GM18873 (cell line): ENCODE data around the gene MACIR.
"Not testable (repeated sequence)": the region's sequence is repeated elsewhere in the genome, so short reads cannot be mapped to it uniquely, and the experiment has no call there.

Source experiments
- ATAC-seq: cut with Tn5 transposase; IDR thresholded peaks from one replicate; pipeline ENCODE4 v1.9.1; 2021; ENCODE audit warnings: mild to moderate bottlenecking, moderate library complexity, moderate number of reproducible peaks; ENCODE audit not compliant: unreplicated experiment, low FRiP score

Gene MACIR, protein sequence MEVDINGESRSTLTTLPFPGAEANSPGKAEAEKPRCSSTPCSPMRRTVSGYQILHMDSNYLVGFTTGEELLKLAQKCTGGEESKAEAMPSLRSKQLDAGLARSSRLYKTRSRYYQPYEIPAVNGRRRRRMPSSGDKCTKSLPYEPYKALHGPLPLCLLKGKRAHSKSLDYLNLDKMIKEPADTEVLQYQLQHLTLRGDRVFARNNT

DNA sequence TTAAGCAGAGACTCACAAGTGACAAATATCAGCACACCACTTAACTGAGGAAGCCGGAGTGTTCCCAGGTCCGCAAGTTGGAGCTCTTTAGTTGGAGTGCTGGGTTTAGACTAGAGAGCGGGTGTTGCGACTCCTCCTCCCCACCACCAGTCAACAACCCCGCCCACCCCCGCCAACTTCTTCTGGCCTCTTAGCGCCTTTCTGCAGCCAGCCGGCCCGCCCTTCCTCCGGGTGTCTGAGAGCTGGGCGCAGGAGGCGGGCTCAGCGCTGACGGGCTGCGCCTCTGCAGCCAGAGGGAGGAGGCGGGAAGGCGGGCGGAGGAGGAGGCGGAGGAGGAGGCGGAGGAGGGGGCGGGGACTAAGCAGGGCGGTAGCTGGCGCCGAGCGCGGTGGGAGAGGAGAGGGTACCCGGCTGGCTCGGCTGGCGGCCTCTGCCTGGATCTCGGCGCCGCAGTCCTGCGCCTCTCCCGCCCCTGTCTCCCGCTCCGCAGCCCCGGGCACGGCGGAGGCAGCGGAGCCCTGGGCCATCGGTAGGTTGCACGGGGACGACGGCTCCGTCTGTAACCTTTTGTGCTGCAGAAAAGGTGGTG lies at the start of gene MACIR:
Gene MACIR, plus strand, starts transcription at position 396 of the 589 bp plus-strand sequence. CDS start 17,157 bp downstream, outside the sequence.
- ATAC-seq = peak; percentile 61

DNA sequence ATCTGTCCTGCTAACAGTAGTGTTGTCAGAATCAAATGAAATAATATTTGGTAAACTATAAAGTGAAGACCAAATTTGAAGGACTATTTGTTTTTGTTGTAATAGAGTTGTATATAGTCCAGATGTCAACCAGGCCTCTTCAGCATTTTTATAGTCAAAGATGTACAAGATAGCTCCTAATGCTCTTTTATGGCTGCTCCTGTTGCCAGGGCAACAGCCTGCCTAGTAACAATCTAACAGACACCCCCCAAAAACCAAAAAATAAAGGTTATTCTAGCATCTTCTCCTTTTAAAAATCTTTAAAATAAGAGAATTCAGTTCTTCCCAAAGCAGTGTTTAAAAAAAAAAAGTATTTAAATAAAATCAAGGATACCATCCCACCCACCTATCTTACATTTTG lies 49.5 kb upstream of the MACIR start:
- ATAC-seq = no peak

DNA sequence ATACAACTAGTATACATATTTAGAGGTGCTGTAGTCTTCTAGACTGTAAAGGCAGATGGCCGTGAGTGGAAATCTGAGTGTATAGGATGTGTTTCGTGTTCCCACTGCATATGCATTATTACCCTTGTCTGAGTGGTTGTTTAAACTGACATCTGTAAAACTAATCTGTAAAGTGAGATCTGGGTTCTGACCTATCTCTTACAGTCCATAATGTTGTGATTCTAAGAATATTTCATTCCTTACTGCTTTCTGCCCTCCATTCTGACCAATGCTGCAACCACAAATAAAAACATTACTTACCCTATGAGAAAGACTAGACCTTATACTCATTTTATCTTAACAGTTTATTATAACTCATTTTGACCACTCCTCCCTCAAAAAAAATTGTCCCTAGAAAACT lies 47.6 kb upstream of the MACIR start:
- no peak for ATAC-seq

DNA sequence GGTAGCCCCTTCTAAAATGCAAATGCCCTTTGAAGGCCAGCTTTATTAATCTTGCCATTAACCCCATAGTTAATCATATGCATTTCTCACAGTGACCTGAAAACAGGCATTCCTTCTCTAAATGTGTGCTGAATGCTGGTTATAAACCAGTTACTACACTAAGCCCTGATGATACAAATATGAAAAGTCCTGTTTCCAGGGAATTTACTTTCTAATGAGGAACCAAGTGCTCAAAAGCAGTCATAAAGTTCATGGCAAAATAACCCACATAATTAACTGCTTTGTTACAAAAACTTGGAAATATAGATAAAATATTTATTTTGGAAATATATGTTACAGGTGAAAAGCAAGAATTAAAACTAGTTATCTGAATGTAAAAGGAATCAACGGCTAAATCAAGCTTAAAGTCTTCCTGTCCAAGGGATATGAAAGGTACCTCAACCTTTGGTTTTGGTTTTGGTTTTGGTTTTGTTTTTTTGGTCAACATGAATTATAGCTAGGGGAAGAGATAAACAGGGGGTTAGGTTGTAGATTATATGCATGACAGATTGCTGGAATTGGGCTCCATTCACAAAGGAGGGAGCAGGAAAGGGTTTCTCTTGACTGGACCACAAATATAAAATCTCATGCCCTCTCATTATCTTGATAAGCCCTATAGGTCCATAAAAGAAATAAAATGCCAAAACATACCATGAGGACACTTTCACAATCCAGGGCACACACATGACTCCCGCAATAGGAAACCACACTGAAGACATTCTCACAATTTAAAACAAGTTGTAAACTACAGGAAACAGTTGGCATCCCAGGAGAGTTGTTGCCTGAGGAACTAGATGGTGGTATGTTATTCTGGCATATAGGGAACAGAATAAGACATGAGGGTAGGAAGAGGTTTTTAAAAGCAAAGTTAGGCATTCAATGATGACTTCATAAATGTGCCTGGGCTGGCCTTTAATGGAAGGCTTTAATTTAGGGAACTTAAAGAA lies 46.7 kb upstream of the MACIR start:
- peak; percentile 90 for ATAC-seq

DNA sequence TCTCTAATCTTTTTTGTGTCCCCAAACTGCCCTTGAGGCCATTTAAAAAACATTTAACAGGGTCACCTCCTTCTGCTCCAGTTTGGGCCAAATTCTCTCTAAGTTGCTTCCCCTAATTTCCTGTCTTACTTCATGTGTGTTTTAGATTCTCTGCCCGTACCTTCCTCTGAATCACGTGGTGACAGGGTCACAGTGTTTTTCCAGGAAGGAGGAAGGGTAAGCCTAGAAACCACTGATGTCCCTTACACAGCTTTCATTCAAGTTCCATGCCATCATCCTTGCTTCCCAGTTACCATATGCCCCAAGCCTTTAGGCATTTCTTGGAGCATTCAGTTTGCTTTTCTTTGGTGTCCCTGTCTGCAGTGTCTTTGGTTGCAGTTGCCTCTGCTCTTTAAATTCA lies 42.4 kb upstream of the MACIR start:
- ATAC-seq = no peak

DNA sequence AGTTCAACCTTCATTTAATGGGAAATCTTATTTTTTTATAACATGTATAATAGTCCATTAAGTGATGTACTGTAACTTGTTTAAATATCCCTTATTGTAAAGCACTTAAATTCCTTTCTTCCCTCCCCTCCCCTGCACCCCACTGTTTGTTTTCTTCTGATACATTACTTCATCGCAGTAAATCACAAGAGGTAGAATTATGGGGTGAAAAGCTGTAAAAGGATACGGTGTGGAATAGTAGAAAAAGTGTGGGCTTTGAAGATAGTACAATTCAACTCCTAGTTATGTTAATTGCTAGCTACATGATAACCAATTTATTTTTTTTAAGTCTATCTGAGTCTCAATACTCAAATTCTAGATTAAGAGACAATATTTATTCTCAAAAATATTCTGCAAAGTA lies 41.9 kb upstream of the MACIR start:
- no peak for ATAC-seq

DNA sequence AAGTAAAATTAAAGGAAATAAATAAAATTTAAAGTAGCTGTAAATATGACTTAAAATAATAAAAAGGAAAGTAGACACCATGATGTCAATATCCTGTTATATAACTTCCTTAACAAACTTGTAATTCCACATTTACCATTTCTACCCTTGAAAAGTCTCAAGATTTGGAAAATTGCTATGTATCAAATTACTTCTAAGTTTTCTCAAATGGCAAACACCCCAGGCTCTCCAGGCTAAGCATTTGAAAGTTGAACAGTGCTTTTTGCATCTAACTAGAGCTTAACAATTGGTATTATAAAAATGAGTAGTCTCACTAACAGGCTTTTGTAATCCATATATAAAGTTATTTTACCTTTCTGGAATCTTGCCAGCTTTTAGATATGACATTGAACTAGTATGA lies 41.5 kb upstream of the MACIR start:
- ATAC-seq = no peak

DNA sequence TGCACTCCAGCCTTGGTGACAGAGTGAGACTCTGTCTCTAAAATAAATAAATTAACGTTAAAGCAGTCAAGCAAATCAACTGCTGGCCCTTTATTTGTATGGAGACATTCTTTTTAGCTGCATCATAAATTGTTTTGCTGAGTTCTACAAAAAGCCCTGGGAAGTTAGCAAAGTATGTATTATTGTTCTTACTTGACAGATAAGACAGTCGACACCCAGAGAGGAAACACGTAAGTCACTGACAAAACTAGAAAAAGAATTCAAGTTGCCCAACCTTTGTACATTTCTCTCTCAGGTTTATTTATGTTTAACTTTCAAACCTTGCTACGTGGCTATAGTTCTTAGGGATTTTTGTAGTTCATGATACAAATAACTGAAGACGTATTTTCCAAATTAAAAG lies 40.4 kb upstream of the MACIR start:
- no peak for ATAC-seq

DNA sequence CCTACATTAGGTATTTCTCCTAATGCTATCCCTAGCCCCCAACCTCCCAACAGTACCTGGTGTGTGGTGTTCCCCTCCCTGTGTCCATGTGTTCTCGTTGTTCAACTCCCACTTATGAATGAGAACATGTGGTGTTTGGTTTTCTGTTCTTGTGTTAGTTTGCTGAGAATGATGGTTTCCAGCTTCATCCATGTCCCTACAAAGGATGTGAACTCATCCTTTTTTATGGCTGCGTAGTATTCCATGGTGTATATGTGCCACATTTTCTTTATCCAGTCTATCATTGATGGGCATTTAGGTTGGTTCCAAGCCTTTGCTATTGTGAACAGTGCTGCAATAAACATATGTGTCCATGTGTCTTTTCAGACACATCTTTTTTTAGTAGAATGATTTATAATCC lies 39.5 kb upstream of the MACIR start:
- not testable (repeated sequence) for ATAC-seq

DNA sequence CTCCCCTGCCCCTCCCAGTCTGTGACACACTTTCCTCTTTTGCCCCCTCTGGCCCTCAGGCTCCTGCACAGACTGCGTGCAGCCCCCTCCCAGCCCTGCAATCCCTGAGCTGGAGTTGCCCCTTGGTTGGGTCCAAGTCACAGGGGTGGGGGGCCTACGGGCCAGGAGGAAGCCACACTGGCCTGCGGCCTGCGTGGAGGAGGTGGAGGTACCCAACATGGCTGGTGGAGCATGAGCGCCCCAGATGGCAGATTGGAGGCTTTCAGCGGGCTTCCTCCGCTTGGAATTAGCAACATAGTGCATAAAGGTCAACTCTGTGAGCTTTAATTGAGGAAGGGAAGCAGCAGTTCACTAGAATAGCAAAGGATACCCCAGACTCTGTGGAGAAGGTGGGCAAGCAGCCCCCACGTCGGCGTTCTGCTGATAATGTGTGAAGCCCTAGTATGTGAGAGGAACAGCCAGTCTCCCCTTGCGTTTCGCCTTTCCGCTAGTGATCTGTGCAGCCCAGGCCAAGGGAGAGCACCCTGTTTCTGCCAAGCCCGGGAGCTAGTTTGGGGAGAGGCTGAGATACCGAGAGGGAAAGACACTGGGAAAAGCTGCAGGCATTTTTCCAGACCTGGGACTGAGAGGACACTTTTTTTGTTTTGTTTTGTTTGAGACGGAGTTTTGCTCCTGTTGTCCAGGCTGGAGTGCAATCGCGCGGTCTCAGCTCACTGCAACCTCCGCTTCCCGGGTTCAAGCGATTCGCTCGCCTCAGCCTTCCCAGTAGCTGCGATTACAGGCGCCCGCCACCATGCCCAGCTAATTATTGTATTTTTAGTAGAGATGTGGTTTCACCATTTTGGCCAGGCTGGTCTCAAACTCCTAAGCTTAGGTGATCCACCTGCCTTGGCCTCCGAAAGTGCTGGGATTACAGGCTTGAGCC lies 35.3 kb upstream of the MACIR start:
- no peak for ATAC-seq

DNA sequence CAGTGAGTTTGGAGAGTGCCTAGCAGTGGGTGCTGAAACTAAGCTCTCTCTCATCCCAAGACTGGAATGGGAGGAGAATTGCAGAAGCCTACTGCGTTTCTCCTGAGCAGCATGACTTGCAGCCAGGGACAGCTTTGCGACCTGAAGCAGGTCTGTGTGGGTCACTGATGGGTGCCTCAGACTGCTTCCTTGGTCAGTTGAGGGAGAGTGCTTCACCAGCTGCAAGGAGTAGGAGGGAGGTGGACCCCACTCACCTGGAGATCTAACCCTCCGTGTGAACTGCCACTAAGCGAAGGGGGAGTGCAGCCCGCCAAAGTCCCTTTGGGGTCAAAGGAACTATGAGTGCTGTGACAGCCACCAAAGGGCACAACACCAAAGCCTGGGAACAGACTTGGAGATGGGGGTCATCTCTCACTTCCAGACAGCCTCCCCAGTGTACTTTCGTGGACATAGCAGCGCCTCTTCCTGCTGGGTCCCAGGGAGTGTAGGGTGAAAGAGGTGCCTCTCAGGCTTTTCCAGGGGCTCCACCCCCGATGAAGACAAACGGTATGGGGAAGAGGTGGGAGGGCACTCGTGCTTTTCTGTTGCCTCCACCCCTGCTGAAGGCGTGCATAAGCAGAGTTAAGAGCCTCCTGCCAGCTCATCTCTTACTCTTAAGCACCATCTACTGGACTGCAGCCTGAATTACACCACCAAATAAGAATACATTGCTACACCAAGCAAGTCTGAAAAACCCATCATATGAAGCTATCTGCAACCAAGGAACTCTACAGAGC lies 34.3 kb upstream of the MACIR start:
- ATAC-seq = peak; percentile 84

DNA sequence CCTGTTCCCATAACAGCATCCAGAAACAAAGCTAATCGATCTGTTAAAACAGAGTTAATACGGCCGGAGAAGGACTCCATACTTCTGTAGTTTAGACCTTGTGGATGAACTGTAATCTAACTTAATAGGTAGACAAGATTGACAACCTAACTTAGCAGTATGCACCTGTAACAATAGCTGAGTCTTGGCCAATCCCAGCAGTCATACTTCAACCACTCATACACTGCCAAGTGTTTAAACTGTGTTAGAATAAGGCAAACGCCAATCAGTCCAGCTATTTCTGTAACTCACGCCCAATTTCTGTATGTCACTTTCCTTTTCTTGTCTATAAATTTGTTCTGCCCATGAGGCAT lies 33.7 kb upstream of the MACIR start:
- ATAC-seq = no peak

DNA sequence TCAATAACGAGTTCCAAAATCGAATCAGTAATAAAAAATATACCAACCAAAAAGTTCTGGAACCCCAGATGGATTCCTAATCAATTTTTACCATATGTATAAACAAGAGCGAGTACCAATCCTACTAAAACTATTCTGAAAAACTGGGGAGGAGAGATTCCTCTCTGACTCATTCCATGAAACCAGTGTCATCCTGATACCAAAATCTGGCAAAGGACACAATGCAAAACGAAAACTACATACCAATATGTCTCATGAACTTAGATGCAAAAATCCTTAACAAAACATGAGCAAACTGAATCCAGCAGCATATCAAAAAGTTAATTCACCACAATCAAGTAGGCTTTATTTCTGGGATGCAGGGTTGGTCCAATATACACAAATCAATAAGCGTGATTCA lies 30.5 kb upstream of the MACIR start:
- no peak for ATAC-seq

DNA sequence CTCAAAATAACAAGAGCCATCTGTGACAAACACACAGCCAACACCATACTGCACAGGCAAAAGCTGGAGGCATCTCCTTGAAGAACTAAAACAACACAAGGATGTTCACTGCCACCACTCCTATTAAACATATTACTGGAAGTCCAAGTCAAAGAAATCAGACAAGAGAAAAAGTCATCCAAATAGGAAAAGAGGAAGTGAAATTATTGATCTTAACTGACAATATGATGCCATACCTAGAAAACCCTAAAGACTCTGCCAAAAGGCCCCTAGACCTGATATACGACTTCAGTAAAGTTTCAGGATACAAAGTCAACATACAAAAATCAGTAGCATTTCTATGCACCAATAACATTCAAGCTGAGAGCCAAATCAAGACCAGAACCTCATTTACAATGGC lies 30.0 kb upstream of the MACIR start:
- ATAC-seq = no peak

DNA sequence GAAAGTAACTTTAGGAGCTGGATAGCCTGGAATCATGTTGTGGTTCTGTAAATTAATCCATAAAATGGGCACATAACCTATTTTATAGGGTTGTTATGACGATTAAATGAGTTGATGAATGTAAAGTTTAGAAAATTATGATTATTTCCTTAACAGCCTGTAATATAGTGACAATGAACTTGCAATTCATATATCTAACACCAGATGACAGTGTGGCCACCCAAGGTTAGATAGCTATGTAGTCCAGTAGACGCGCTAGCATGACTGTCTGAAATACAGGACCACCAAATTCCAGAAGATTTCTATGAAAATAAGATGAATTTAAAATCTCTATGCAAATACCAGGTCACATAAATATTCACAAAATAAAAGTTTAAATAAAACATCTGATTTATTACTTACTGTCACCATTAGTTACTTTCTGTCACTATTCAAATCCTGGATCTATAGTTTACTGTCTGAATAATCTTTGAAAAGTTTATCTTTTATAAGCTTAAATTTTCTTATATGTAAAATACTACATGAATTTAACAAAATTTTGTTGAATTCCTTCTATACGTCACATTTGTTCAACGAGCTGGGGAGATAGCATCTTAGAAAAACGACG lies 26.1 kb upstream of the MACIR start:
- ATAC-seq = peak; percentile 80

DNA sequence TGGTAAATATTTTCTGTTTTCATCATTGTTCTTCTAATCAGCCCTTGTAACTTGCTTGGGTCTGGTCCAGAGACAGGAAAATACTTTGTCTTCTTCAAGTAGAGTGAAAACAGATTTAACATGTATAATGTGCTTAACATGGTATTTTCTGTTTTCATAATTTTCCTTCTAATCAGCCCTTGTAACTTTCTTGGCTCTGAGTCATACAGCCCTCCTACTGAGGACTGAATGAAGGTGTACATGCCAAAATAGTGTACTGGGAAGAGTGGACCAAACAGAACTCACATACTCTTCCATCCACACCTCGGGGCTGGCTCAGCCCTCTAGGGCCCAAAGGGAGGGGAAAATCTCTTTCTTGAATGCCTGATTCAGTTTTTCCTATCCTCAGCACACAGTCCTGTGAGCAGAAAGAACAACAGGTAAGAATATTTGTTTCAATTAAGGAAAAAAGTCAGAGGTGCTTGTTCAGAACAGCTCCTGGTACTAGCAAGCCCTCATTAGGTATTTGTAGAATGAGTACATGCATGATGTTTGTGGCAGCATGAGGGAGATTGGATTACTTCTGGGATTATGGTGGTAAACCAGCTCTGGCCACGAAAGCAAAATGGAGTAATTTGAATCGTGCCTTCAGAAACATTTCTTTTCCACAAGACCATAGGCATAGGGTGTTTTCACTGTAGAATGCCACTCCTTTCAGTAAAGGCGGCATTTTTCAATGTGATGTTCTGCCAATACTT lies 24.2 kb upstream of the MACIR start:
- ATAC-seq = no peak

DNA sequence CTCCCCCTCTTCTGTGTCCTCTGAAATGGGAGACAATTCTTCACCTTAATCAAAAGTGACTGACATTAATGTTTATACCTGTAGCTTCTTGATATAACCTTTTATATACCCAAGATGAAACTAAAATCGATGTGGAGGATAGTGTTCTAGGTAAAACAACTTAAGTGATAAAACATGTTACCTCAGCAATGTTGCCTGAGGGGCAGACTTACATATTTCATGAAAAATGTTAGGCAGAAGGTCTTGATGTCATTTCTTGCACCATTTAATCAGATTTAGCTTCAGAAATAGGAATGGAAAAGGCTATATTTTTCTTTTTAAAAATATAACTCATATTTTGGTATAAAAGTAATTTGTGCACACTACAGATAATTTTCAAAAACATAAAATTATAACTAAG lies 22.7 kb upstream of the MACIR start:
- ATAC-seq = no peak

DNA sequence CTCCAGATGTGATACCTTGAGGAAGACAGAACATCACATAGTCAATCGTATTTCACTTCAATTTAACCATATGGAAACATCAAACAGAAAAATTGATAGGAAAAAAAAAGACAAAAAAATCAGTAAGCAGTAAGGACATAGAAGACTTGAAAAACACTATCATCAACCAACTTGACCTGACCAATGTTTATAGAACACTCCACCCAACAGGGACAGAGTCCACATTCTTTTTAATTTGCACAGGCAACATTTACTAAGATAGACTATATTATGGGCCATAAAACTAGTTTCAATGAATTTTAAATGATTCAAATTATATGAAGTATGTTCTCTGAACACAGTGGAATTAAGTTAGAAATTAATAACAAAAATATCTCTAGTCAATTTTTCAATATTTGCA lies 20.8 kb upstream of the MACIR start:
- ATAC-seq = no peak

DNA sequence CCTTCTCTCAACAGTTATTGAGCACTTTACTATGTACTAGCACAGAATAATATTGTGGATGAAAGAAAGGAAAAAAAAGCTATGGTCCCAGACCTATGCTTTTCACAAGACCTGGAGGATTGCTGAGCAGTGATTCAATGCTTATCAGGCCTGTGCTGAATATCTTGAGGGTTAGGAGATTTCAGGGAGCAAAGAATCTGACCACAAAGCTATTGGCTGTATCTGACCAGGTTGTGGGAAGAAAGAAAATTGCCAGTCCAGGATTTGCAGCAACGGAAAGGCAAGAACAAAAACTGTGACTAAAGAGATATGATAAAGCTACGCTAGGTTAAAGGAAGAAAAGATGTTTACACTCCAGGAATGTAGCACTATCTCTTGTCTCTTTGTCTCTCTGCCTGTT lies 14.9 kb upstream of the MACIR start:
- no peak for ATAC-seq
